Skin epidermis (tissue), 12 donors: ENCODE measurements around the gene AKR1C1.
A peak's percentile ranks its signal among the peaks of the same experiment; 100 is the strongest.
"Not testable (repeated sequence)": the region's sequence is repeated elsewhere in the genome, so short reads cannot be mapped to it uniquely, and the experiment has no call there.

Experiments used
- H3K27ac ChIP-seq, 21 experiments: fragments of 200-600 bp; sonication (generic) in 11 of 21; one replicate each; pipeline ENCODE4 v1.5.0; 2020; ENCODE audit warnings: mild to moderate bottlenecking in 3 of 21, inconsistent platforms in 2 of 21, moderate library complexity in 2 of 21
- H3K4me3 ChIP-seq, 7 experiments: fragments of 200-600 bp; sonication (generic) in 2 of 7; one replicate each; pipeline ENCODE4 v1.5.0; 2020; ENCODE audit warnings: inconsistent platforms in 2 of 7, mild to moderate bottlenecking in 2 of 7, moderate library complexity in 1 of 7

The AKR1C1 gene

GRCh38 chr10:4978870-4979269, 15.7 kb downstream of the AKR1C1 start:
- H3K27ac ChIP-seq: no peak overlapping the region

DNA sequence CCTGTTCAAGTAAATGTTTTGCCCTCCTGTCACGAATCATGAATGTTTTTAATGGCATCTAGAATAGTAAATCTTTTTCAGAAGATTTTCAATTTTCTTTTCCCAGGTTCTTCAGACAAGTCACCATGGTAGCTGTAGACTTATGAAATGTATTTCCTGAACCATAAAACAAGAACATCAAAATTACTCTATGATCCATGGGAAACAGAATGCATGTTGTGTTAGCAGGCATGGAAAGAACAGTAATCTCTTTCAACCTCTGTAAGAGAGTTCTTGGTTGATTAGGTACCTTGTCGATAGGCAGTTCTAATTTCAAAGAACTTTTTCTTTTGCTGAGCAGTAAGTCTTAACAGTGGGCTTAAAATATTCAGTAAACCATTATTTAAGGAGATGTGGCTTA, 17.6 kb downstream of the AKR1C1 start:
- Histone ChIP-seq H3K27ac (no peak overlapping the region), H3K4me3 (no peak overlapping the region)

More at GRCh38 chr10:4978870-4979269, 15.7 kb downstream of the AKR1C1 start:
- H3K4me3 ChIP-seq: no peak overlapping the region

- H3K4me3 ChIP-seq: no peak overlapping the region
- H3K27ac ChIP-seq: no peak overlapping the region
Measured at GRCh38 chr10:4981722-4982471, 18.7 kb downstream of the AKR1C1 start.

DNA sequence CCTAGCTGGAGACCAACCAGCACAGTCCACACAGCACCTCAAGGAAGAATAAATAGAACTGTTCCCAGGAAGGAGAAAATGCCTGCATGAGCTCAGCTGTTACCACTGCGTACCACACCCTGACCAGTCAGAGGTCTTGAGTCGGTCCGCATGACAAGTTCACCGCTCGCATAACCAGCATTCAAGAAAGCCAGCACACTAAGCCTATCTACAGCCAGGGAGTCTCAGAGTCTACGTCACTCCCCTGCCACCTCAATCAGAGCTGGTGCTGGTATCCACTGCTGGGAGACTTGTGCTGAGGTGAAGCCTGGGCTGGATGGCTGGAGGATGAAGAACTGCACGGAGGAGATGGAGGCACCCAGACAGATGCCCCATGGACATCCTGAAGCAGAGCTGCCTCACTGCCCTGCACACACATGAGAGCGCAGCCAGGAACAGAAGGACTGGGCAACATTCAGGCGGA, 19.6 kb downstream of the AKR1C1 start:
- no peak overlapping the region for H3K4me3 ChIP-seq
- H3K27ac ChIP-seq: no peak overlapping the region

- no peak overlapping the region for H3K4me3 ChIP-seq
- no peak overlapping the region for H3K27ac ChIP-seq
Measured at GRCh38 chr10:4983615-4984216, 20.5 kb downstream of the AKR1C1 start.

- H3K4me3 ChIP-seq: no peak overlapping the region
- no peak overlapping the region for H3K27ac ChIP-seq
Measured at GRCh38 chr10:4984223-4984622, 21.0 kb downstream of the AKR1C1 start.

GRCh38 chr10:4984971-4985594, 21.9 kb downstream of the AKR1C1 start:
- no peak overlapping the region for H3K27ac ChIP-seq
- H3K4me3 ChIP-seq: no peak overlapping the region

- not testable (repeated sequence) for H3K27ac ChIP-seq, H3K4me3 ChIP-seq
Measured at GRCh38 chr10:4988000-4988641, 24.9 kb downstream of the AKR1C1 start.

DNA sequence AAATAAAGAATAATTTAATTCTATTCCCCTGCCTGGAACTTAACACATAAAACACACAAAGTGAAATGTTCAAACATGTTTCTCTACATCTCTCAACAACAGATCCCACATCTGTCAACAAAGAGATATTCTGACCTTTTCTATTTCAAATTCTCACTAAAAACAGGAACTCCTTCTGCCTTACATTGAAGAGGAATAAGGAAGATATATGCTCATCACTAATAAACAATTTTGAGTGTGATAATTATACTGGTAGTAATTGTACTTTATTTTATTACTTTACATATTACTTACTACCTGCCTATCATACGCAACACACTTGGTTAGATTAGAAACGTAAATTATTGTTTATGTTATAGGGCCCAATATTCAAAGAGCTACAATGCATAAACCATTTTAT, 27.0 kb downstream of the AKR1C1 start:
- H3K4me3 ChIP-seq: no peak overlapping the region
- no peak overlapping the region for H3K27ac ChIP-seq

GRCh38 chr10:4991463-4991862, 28.2 kb downstream of the AKR1C1 start:
- H3K4me3 ChIP-seq, H3K27ac ChIP-seq: not testable (repeated sequence)

- H3K4me3 ChIP-seq, H3K27ac ChIP-seq: not testable (repeated sequence)
Measured at GRCh38 chr10:4992564-4992963, 29.3 kb downstream of the AKR1C1 start.

DNA sequence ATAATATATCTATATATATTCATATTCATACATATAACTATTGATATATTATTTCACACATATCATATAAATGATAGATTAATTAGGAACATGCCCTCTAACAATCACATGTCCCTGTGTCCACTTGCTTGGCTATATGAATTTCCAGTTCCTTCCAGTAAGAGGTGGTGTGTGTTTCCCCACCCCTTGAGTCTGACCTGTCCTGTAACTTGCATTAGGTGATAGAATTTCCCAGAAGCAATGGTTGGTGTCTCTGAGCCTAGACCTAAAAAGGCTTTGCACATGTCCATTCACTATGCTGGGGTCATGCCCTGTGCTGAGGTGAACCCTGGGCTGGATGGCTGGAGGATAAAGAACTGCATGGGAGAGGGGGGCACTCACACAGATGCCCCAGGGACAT, 31.0 kb downstream of the AKR1C1 start:
- not testable (repeated sequence) for H3K27ac ChIP-seq, H3K4me3 ChIP-seq

- no peak overlapping the region for H3K27ac ChIP-seq
- no peak overlapping the region for H3K4me3 ChIP-seq
Measured at GRCh38 chr10:4998671-4999070, 35.5 kb downstream of the AKR1C1 start.

GRCh38 chr10:5002013-5002727, 39.0 kb downstream of the AKR1C1 start:
- H3K27ac ChIP-seq: no peak overlapping the region
- H3K4me3 ChIP-seq: peak overlapping the region in 1 of 7 experiments; percentile 21

- H3K4me3 ChIP-seq: peak within 1 kb of the TSS in 1 of 7 experiments; percentile 21
Measured at GRCh38 chr10:5003127-5004029, 40.2 kb downstream of the AKR1C1 start, which contains the start of gene AKR1C2. Gene AKR1C2 (minus strand): TSS chr10:5003857. CDS start chr10:5003835, 22 bp downstream.

DNA sequence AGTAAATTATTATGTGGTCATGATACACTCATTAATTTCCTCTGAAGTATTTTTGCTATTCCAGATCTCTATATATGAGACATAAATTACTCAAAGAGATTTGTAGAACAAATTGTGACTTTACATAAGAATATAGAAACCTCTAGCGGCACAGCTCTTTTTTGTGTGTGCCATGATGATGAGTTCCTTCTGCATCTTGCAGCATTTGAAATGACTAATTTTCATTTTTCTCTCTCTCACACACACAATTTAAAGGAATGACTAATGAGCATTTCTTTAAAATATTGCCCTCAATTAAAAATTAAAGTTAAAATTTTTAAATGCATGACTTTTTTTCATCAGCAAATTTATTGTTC, 40.8 kb downstream of the AKR1C1 start:
- H3K27ac ChIP-seq: not testable (repeated sequence)

More at GRCh38 chr10:5003127-5004029, 40.2 kb downstream of the AKR1C1 start, which contains the start of gene AKR1C2:
- not testable (repeated sequence) for H3K27ac ChIP-seq

DNA sequence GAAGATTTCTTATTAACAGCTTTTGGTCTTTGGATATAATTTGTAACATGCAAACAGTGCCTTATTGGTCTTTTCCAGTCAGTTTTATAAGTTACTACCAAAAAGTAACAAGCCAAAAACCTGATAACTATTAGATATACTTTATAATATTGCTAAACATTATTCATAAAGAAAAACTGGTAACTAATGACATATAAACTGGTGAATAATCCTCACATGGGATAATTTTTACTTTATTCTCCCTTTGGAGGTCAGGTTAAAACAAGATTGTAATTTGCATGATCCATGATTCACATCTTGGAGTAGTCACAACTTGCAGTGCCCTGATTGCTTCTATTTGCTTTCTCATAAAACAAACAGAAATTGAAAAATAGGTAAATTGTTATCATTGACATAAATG, 41.3 kb downstream of the AKR1C1 start:
- H3K27ac ChIP-seq: not testable (repeated sequence)

More for the DNA sequence above, 40.8 kb downstream of the AKR1C1 start:
- H3K4me3 ChIP-seq: not testable (repeated sequence)

DNA sequence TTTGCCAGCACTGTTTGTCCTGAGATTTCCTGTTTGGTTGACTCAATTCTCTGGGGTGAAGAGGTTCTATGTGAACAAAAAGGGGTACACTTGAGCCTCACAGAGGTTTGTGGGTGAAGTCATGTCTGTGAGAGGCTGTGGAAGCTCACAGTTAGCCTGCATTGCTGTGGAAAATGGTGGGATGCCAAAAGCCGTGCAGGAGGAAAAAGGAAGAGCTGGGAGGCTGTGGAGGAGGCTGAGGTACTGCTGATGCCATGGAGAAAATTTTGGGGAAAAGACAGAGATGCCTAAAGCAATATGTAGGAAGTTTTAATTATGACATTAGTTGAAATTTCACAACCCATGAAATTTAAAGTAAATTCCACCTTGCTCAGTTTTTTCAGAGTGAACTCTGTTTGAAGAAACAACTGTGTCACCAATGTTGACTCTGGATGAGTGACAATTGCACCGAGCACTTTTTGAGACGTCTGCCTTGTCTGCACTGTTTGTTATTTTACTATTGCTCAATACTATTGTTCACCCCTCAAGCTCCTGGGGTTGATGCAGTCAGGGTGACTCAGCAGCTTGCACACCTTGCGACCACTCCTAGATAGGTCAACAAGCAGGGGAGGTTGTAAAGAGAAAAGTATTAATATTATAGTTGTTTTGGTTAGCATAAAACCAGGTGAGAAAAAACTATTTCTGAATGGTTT, 45.8 kb downstream of the AKR1C1 start:
- H3K4me3 ChIP-seq, H3K27ac ChIP-seq: not testable (repeated sequence)

More for the DNA sequence above, 41.3 kb downstream of the AKR1C1 start:
- not testable (repeated sequence) for H3K4me3 ChIP-seq
